ENCODE data around the gene CD99L2. TPM values are rescaled to one million over a fixed set of nuclear protein-coding genes. Genes with fewer than 3 reads are reported as not detected.

The CD99L2 gene
- polyA plus RNA-seq, 1 donor from 2014 or later: 61.0 TPM

GRCh38 chrX:150841456-150842197 is 56.8 kb downstream of the CD99L2 start:
- Histone ChIP-seq H3F3A (ENCODE audit: insufficient read depth, low read length, poor library complexity, severe bottlenecking) (no peaks in the 10 kb centered on the region), H3K9ac (ENCODE audit: low read length) (no peak overlapping the region), H3K9me3 (ENCODE audit: low read length) (no peaks in the 10 kb centered on the region), H4K20me1 (ENCODE audit: insufficient read depth) (no peaks in the 10 kb centered on the region), H3K27ac (ENCODE audit: low read length) (no peak overlapping the region), H3K9me2 (ENCODE audit: insufficient read depth, low read length) (no peaks in the 10 kb centered on the region), H2AFZ (ENCODE audit: low read depth, low read length) (no peak overlapping the region), H3K36me3 (ENCODE audit: insufficient read depth, low read length) (no peaks in the 10 kb centered on the region), H3K79me2 (replicated peaks; ENCODE audit: insufficient read depth, low read length) (no peaks in the 10 kb centered on the region), H3K4me3 (ENCODE audit: low read length) (no peak overlapping the region), H3K27me3 (ENCODE audit: insufficient read depth, low read depth, low read length) (no peaks in the 10 kb centered on the region), H3K4me2 (ENCODE audit: low read length) (no peak overlapping the region)
- TF ChIP-seq TAF1 (IDR thresholded peaks at IDR 0.05; ENCODE audit: low read depth): no peak
- no peak for TF ChIP-seq EZH2 (IDR thresholded peaks at IDR 0.05; ENCODE audit: borderline replicate concordance, insufficient read depth, low read length, poor library complexity, severe bottlenecking)
- TF ChIP-seq MXI1 (conservative IDR thresholded peaks at IDR 0.05; ENCODE audit: poor library complexity, severe bottlenecking): no peak
- TF ChIP-seq CTCF (IDR thresholded peaks at IDR 0.05; ENCODE audit: poor library complexity, severe bottlenecking): no peak
- TF ChIP-seq RAD21 (conservative IDR thresholded peaks at IDR 0.05): no peak
- TF ChIP-seq EP300 (conservative IDR thresholded peaks at IDR 0.05; ENCODE audit: poor library complexity, severe bottlenecking): no peak
- TF ChIP-seq POLR2AphosphoS5 (IDR thresholded peaks at IDR 0.05): no peak
- TF ChIP-seq REST (IDR thresholded peaks at IDR 0.05; ENCODE audit: borderline replicate concordance): no peak
- TF ChIP-seq SMC3 (conservative IDR thresholded peaks at IDR 0.05; ENCODE audit: poor library complexity): no peak

- Histone ChIP-seq H3K4me2 (ENCODE audit: low read length) (no peak overlapping the region), H3F3A (ENCODE audit: insufficient read depth, low read length, poor library complexity, severe bottlenecking) (no peaks in the 10 kb centered on the region), H3K4me3 (ENCODE audit: low read length) (no peak overlapping the region), H3K36me3 (ENCODE audit: insufficient read depth, low read length) (no peaks in the 10 kb centered on the region), H3K9ac (ENCODE audit: low read length) (no peak overlapping the region), H3K9me3 (ENCODE audit: low read length) (no peaks in the 10 kb centered on the region), H3K9me2 (ENCODE audit: insufficient read depth, low read length) (no peaks in the 10 kb centered on the region), H3K27me3 (ENCODE audit: insufficient read depth, low read depth, low read length) (no peaks in the 10 kb centered on the region), H4K20me1 (ENCODE audit: insufficient read depth) (no peaks in the 10 kb centered on the region), H3K79me2 (replicated peaks; ENCODE audit: insufficient read depth, low read length) (no peaks in the 10 kb centered on the region), H3K27ac (ENCODE audit: low read length) (no peak overlapping the region), H2AFZ (ENCODE audit: low read depth, low read length) (no peak overlapping the region)
- TF ChIP-seq MXI1 (conservative IDR thresholded peaks at IDR 0.05; ENCODE audit: poor library complexity, severe bottlenecking) (no peak), POLR2AphosphoS5 (IDR thresholded peaks at IDR 0.05) (no peak)
Measured at GRCh38 chrX:150837845-150838244, 60.6 kb downstream of the CD99L2 start.
